GM19240 (cell line): ENCODE results near the gene MKNK2.

Experiments used
- DNase-seq: peaks from one replicate; pipeline ENCODE4 v3.0.0; 2011; ENCODE audit warnings: low spot score; ENCODE audit not compliant: insufficient read length

Gene MKNK2

GRCh38 chr19:2033115-2033824 lies 17.8 kb downstream of the MKNK2 start:
- no peak for DNase-seq

- no peak for DNase-seq
These were observed 18.6 kb downstream of the MKNK2 start for GRCh38 chr19:2032296-2032941.

GRCh38 chr19:2027361-2027760 lies 23.7 kb downstream of the MKNK2 start:
- no peak for DNase-seq

- DNase-seq = no peak
These were observed 24.3 kb downstream of the MKNK2 start for GRCh38 chr19:2026770-2027169.

GRCh38 chr19:2022289-2022688 lies 28.8 kb downstream of the MKNK2 start:
- DNase-seq = no peak

GRCh38 chr19:2021453-2022140 lies 29.4 kb downstream of the MKNK2 start:
- DNase-seq = no peak

GRCh38 chr19:2018752-2019151 lies 32.3 kb downstream of the MKNK2 start:
- DNase-seq = no peak

- no peak for DNase-seq
These were observed 34.8 kb downstream of the MKNK2 start for GRCh38 chr19:2016041-2016807.

GRCh38 chr19:2015608-2015950 lies 35.5 kb downstream of the MKNK2 start, which contains the start of gene BTBD2:
BTBD2 (minus strand) TSS chr19:2015714; CDS start chr19:2015703, 11 bp downstream.
- no peak for DNase-seq

GRCh38 chr19:2014731-2015607 lies 36.1 kb downstream of the MKNK2 start:
- DNase-seq = no peak

GRCh38 chr19:2014131-2014571 lies 36.9 kb downstream of the MKNK2 start:
- DNase-seq = no peak

- DNase-seq = no peak
These were observed 37.4 kb downstream of the MKNK2 start for GRCh38 chr19:2013683-2013961.

- DNase-seq = no peak
These were observed 37.9 kb downstream of the MKNK2 start for GRCh38 chr19:2012941-2013682.

- DNase-seq = no peak
These were observed 39.9 kb downstream of the MKNK2 start for GRCh38 chr19:2011169-2011568.

- no peak for DNase-seq
These were observed 40.8 kb downstream of the MKNK2 start for GRCh38 chr19:2010135-2010668.

GRCh38 chr19:2003874-2004273 lies 47.2 kb downstream of the MKNK2 start:
- no peak for DNase-seq

- DNase-seq = no peak
These were observed 51.1 kb downstream of the MKNK2 start for GRCh38 chr19:1999856-2000515.

- DNase-seq = no peak
These were observed 52.0 kb downstream of the MKNK2 start for GRCh38 chr19:1998712-1999708.
